ENCODE results near the gene BCO2. TPM values are rescaled to one million over a fixed set of nuclear protein-coding genes. Genes with fewer than 3 reads are reported as not detected.

Gene BCO2
- total RNA-seq, 1 donor from 2014 or later: 1.7 TPM

- Mint-ChIP-seq H3K27me3 (ENCODE audit: low read depth) (no peaks in the 10 kb centered on the region), H3K27ac (ENCODE audit: unreplicated experiment) (no peak overlapping the region), H3K4me1 (ENCODE audit: low read depth) (peaks cover 11% of the 10 kb centered on the region), H3K9me3 (ENCODE audit: low read depth) (no peaks in the 10 kb centered on the region), H3K4me3 (ENCODE audit: unreplicated experiment) (no peak overlapping the region), H3K36me3 (ENCODE audit: low read depth) (peaks cover 41% of the 10 kb centered on the region)
- TF ChIP-seq CTCF (IDR thresholded peaks at IDR 0.05): no peak
- no peak for DNase-seq (ENCODE audit: low spot score)
Observed at GRCh38 chr11:112237451-112237850, 62.1 kb downstream of the BCO2 start.

- H3K9me3 Mint-ChIP-seq (ENCODE audit: low read depth): no peaks in the 10 kb centered on the region
- peaks cover 47% of the 10 kb centered on the region for H3K36me3 Mint-ChIP-seq (ENCODE audit: low read depth)
- no peak for DNase-seq (ENCODE audit: low spot score)
- TF ChIP-seq CTCF (IDR thresholded peaks at IDR 0.05): no peak
- peaks cover 11% of the 10 kb centered on the region for H3K4me1 Mint-ChIP-seq (ENCODE audit: low read depth)
- H3K4me3 Mint-ChIP-seq (ENCODE audit: unreplicated experiment): no peak overlapping the region
- H3K27ac Mint-ChIP-seq (ENCODE audit: unreplicated experiment): no peak overlapping the region
- no peaks in the 10 kb centered on the region for H3K27me3 Mint-ChIP-seq (ENCODE audit: low read depth)
Observed at GRCh38 chr11:112238041-112238440, 62.7 kb downstream of the BCO2 start.

- Mint-ChIP-seq H3K4me1 (ENCODE audit: low read depth) (peaks cover 11% of the 10 kb centered on the region), H3K36me3 (ENCODE audit: low read depth) (peaks cover 45% of the 10 kb centered on the region), H3K27me3 (ENCODE audit: low read depth) (no peaks in the 10 kb centered on the region), H3K4me3 (ENCODE audit: unreplicated experiment) (no peak overlapping the region), H3K9me3 (ENCODE audit: low read depth) (peaks cover 19% of the 10 kb centered on the region), H3K27ac (ENCODE audit: unreplicated experiment) (no peak overlapping the region)
- DNase-seq (ENCODE audit: low spot score): no peak
- TF ChIP-seq CTCF (IDR thresholded peaks at IDR 0.05): no peak
Observed at GRCh38 chr11:112241486-112241885, 66.2 kb downstream of the BCO2 start.

GRCh38 chr11:112247201-112247600 is 71.9 kb downstream of the BCO2 start:
- Mint-ChIP-seq H3K9me3 (ENCODE audit: low read depth) (peaks cover 19% of the 10 kb centered on the region), H3K4me1 (ENCODE audit: low read depth) (peaks cover 17% of the 10 kb centered on the region), H3K36me3 (ENCODE audit: low read depth) (peaks cover 17% of the 10 kb centered on the region), H3K27ac (ENCODE audit: unreplicated experiment) (no peak overlapping the region), H3K4me3 (ENCODE audit: unreplicated experiment) (no peak overlapping the region), H3K27me3 (ENCODE audit: low read depth) (no peaks in the 10 kb centered on the region)
- TF ChIP-seq CTCF (IDR thresholded peaks at IDR 0.05): no peak
- DNase-seq (ENCODE audit: low spot score): no peak

- no peak for DNase-seq (ENCODE audit: low spot score)
- Mint-ChIP-seq H3K9me3 (ENCODE audit: low read depth) (peaks cover 19% of the 10 kb centered on the region), H3K4me1 (ENCODE audit: low read depth) (peaks cover 17% of the 10 kb centered on the region), H3K4me3 (ENCODE audit: unreplicated experiment) (no peak overlapping the region), H3K36me3 (ENCODE audit: low read depth) (peaks cover 11% of the 10 kb centered on the region), H3K27me3 (ENCODE audit: low read depth) (no peaks in the 10 kb centered on the region), H3K27ac (ENCODE audit: unreplicated experiment) (no peak overlapping the region)
- TF ChIP-seq CTCF (IDR thresholded peaks at IDR 0.05): no peak
Observed at GRCh38 chr11:112248201-112248600, 72.9 kb downstream of the BCO2 start.
